Measurements from ENCODE around the gene GPR15LG. TPM values are rescaled to one million over a fixed set of nuclear protein-coding genes. Genes with fewer than 3 reads are reported as not detected.

Gene GPR15LG
- total RNA-seq, 1 experiment from 2014 or later, result not detected

DNA sequence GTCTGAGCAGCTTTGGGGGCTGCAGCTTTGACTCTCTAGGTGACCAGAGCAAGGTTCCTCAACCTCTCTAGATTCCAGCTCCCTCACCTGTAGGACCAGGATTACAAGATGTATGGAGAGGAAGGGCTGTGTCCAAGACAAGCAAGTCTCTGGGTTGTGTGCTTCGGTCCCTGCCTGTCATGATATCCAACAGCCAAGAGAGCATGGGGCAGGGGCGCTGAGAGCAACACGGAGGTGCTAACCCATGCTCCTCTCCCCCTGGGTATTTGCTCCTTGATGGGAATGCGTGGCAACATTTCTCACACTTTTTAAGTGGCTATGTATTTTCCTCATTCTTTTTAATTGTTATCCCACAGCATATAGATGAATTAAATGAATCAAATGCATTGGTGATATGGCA lies 31.0 kb downstream of the GPR15LG start:
- Mint-ChIP-seq H3K27me3 (ENCODE audit: insufficient read depth, unreplicated experiment) (peaks cover 30% of the 10 kb centered on the region), H3K4me1 (ENCODE audit: low read depth, unreplicated experiment) (no peaks in the 10 kb centered on the region), H3K4me3 (ENCODE audit: unreplicated experiment) (no peak overlapping the region), H3K27ac (ENCODE audit: unreplicated experiment) (no peak overlapping the region), H3K36me3 (ENCODE audit: insufficient read depth, unreplicated experiment) (no peaks in the 10 kb centered on the region), H3K9me3 (ENCODE audit: unreplicated experiment) (no peaks in the 10 kb centered on the region)
- intact Hi-C loops (cut with micrococcal nuclease; ENCODE audit: unreplicated experiment), result loop anchor here (1.0 kb wide), 3 partner anchors 44 to 145 kb away; no protein-coding TSS in a partner anchor
- TF ChIP-seq, protein P1, sequence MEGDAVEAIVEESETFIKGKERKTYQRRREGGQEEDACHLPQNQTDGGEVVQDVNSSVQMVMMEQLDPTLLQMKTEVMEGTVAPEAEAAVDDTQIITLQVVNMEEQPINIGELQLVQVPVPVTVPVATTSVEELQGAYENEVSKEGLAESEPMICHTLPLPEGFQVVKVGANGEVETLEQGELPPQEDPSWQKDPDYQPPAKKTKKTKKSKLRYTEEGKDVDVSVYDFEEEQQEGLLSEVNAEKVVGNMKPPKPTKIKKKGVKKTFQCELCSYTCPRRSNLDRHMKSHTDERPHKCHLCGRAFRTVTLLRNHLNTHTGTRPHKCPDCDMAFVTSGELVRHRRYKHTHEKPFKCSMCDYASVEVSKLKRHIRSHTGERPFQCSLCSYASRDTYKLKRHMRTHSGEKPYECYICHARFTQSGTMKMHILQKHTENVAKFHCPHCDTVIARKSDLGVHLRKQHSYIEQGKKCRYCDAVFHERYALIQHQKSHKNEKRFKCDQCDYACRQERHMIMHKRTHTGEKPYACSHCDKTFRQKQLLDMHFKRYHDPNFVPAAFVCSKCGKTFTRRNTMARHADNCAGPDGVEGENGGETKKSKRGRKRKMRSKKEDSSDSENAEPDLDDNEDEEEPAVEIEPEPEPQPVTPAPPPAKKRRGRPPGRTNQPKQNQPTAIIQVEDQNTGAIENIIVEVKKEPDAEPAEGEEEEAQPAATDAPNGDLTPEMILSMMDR (IDR thresholded peaks at IDR 0.05; ENCODE audit: insufficient read depth in 1 of 2, low read depth in 1 of 2, low read length in 1 of 2, severe bottlenecking in 1 of 2, unreplicated experiment in 1 of 2), result no peak
- no peaks in the 10 kb centered on the region for H3K4me1 ChIP-seq
- no TSS peak for BruUV-seq (replicated peaks)
- POLR2A ChIA-PET, result no interaction called here
- CTCF ChIA-PET, result interaction anchor here (0.8 to 1.2 kb wide), 2 partner anchors 57 to 393 kb away, joined by 3 read pairs; no protein-coding TSS in a partner anchor
- H3K27me3 ChIP-seq (replicated peaks; ENCODE audit: control insufficient read depth, insufficient read depth, low read length), result no peaks in the 10 kb centered on the region; the same call in 1 of the 2 replicates
- H3K4me3 ChIP-seq (ENCODE audit: low read depth, low read length), result no peak overlapping the region
- no peak for DNase-seq
- no peaks in the 10 kb centered on the region for H3K36me3 ChIP-seq (ENCODE audit: control insufficient read depth, insufficient read depth, low read length)
- no peaks in the 10 kb centered on the region for H3K9me3 ChIP-seq

DNA sequence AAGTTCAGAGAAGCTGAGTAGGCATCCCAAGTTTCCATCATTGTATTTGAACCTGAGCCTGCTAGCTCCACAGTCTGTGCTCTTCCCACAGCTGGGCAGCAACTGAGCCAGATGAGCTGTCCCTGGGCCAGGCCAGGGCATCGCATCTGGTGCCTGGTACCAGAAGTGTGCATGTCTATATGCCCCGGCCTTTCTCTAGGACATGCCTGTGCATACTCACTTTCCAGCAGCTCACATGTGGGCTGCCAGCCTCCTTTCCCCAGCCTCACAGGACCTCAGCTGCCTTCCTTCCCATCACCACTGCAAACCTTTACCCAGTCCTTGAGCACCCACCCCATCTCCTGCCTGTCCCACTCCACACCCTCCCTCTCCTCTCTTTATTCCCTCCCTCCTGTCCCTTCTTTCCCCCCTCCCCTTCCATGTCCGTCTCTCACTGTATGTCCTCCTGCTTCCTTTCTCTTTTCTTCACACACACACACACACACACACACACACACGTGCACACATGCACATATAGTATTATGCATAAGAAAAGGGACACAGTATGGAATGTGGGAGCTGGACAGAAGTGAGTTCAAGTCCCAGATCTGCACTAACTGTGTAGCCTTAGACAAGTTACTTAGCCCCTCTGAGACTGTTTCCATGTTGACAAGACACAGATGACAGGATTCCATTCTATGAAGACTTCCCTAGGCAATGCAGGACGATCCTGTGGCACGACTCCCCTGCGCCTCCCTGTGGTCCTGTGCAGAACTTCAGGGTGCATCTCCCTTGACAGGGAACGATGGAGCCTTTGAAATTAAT lies 31.6 kb downstream of the GPR15LG start:
- Mint-ChIP-seq H3K4me3 (ENCODE audit: unreplicated experiment) (no peak overlapping the region), H3K27ac (ENCODE audit: unreplicated experiment) (no peak overlapping the region), H3K4me1 (ENCODE audit: low read depth, unreplicated experiment) (no peaks in the 10 kb centered on the region), H3K36me3 (ENCODE audit: insufficient read depth, unreplicated experiment) (no peaks in the 10 kb centered on the region), H3K9me3 (ENCODE audit: unreplicated experiment) (no peaks in the 10 kb centered on the region), H3K27me3 (ENCODE audit: insufficient read depth, unreplicated experiment) (peaks cover 28% of the 10 kb centered on the region)
- Histone ChIP-seq H3K9me3 (no peaks in the 10 kb centered on the region), H3K27me3 (replicated peaks; ENCODE audit: control insufficient read depth, insufficient read depth, low read length) (no peaks in the 10 kb centered on the region; the same call in 1 of the 2 replicates), H3K36me3 (ENCODE audit: control insufficient read depth, insufficient read depth, low read length) (no peaks in the 10 kb centered on the region), H3K4me3 (ENCODE audit: low read depth, low read length) (no peak overlapping the region), H3K4me1 (no peaks in the 10 kb centered on the region)
- TF ChIP-seq, protein P1 (IDR thresholded peaks at IDR 0.05; ENCODE audit: insufficient read depth in 1 of 2, low read depth in 1 of 2, low read length in 1 of 2, severe bottlenecking in 1 of 2, unreplicated experiment in 1 of 2), result peak; percentile 74 to 88
- CTCF ChIA-PET, result interaction anchor here (0.8 to 1.2 kb wide), 2 partner anchors 57 to 392 kb away, joined by 3 read pairs; no protein-coding TSS in a partner anchor
- DNase-seq, result peak; percentile 59 to 70
- intact Hi-C loops (cut with micrococcal nuclease; ENCODE audit: unreplicated experiment), result loop anchor here (1.0 kb wide), 3 partner anchors 45 to 146 kb away; no protein-coding TSS in a partner anchor
- POLR2A ChIA-PET, result no interaction called here
- no TSS peak for BruUV-seq (replicated peaks)

DNA sequence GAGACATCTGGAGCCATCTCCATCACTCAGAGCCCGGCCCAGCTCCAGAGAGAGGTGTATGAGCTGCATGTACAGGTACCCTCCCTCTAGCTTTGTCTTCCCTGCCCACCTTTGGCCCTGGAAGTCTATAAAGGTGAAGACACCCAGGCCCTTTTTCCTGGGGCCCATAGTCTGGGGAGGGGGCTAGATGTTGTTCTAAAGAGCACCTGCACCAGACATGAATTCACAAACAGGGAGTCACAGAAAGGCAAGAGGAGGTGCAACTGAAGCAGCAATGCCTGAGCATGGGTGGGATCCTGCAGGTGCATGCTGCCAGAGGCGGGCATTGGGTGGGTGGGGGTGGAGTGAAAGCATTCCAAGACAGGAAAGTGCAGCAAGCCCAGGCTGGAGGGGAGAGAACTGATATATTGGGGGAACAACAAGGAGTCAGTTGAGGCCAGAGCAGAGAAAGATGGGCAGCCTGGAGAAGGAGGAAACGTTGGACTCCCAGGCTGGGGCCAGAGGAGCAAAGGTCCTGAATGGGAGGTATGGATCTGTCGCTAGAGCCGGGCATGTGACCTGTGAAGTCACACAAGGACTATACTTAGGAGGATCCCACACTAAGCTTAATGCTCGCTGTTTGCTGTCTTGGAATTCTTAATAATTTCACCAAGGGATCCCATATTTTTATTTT lies 32.4 kb downstream of the GPR15LG start:
- Histone ChIP-seq H3K4me3 (ENCODE audit: low read depth, low read length) (no peak overlapping the region), H3K27me3 (replicated peaks; ENCODE audit: control insufficient read depth, insufficient read depth, low read length) (no peaks in the 10 kb centered on the region), H3K9me3 (no peaks in the 10 kb centered on the region), H3K4me1 (no peaks in the 10 kb centered on the region), H3K36me3 (ENCODE audit: control insufficient read depth, insufficient read depth, low read length) (no peaks in the 10 kb centered on the region)
- Mint-ChIP-seq H3K27me3 (ENCODE audit: insufficient read depth, unreplicated experiment) (peaks cover 25% of the 10 kb centered on the region), H3K4me1 (ENCODE audit: low read depth, unreplicated experiment) (no peaks in the 10 kb centered on the region), H3K9me3 (ENCODE audit: unreplicated experiment) (no peaks in the 10 kb centered on the region), H3K4me3 (ENCODE audit: unreplicated experiment) (no peak overlapping the region), H3K36me3 (ENCODE audit: insufficient read depth, unreplicated experiment) (no peaks in the 10 kb centered on the region), H3K27ac (ENCODE audit: unreplicated experiment) (no peak overlapping the region)
- intact Hi-C loops (cut with micrococcal nuclease; ENCODE audit: unreplicated experiment), result loop anchor here (1.0 kb wide), 3 partner anchors 46 to 147 kb away; no protein-coding TSS in a partner anchor
- ChIA-PET POLR2A (no interaction called here), CTCF (no interaction called here)
- TF ChIP-seq, protein P1 (IDR thresholded peaks at IDR 0.05; ENCODE audit: insufficient read depth in 1 of 2, low read depth in 1 of 2, low read length in 1 of 2, severe bottlenecking in 1 of 2, unreplicated experiment in 1 of 2), result no peak
- DNase-seq, result no peak
- no TSS peak for BruUV-seq (replicated peaks)
